ENCODE data around the gene COL6A2. TPM values are rescaled to one million over a fixed set of nuclear protein-coding genes. Genes with fewer than 3 reads are reported as not detected.

Gene COL6A2
- total RNA-seq, 1 donor from 2014 or later, result 378 TPM

- Mint-ChIP-seq H3K36me3 (ENCODE audit: low read depth, unreplicated experiment) (peaks cover 26% of the 10 kb centered on the region), H3K4me3 (ENCODE audit: unreplicated experiment) (peak overlapping the region; percentile 70), H3K9me3 (ENCODE audit: unreplicated experiment) (peaks cover 15% of the 10 kb centered on the region), H3K27ac (ENCODE audit: unreplicated experiment) (no peak overlapping the region), H3K4me1 (ENCODE audit: unreplicated experiment) (peaks cover 3% of the 10 kb centered on the region), H3K27me3 (ENCODE audit: unreplicated experiment) (peaks cover 16% of the 10 kb centered on the region)
- TF ChIP-seq CTCF (IDR thresholded peaks at IDR 0.05; ENCODE audit: unreplicated experiment), result no peak
- no peak for DNase-seq (ENCODE audit: low spot score)
These were observed 6.3 kb upstream of the COL6A2 start for GRCh38 chr21:46091631-46092025.

- TF ChIP-seq CTCF (IDR thresholded peaks at IDR 0.05; ENCODE audit: unreplicated experiment), result no peak
- H3K9me3 Mint-ChIP-seq (ENCODE audit: unreplicated experiment), result peaks cover 20% of the 10 kb centered on the region
- peak overlapping the region; percentile 15 for H3K4me3 Mint-ChIP-seq (ENCODE audit: unreplicated experiment)
- H3K36me3 Mint-ChIP-seq (ENCODE audit: low read depth, unreplicated experiment), result peaks cover 30% of the 10 kb centered on the region
- H3K27me3 Mint-ChIP-seq (ENCODE audit: unreplicated experiment), result peaks cover 19% of the 10 kb centered on the region
- no peak for DNase-seq (ENCODE audit: low spot score)
- no peak overlapping the region for H3K27ac Mint-ChIP-seq (ENCODE audit: unreplicated experiment)
- peaks cover 8% of the 10 kb centered on the region for H3K4me1 Mint-ChIP-seq (ENCODE audit: unreplicated experiment)
These were observed 5.7 kb upstream of the COL6A2 start for GRCh38 chr21:46092026-46092764.

GRCh38 chr21:46092811-46093667 lies 4.9 kb upstream of the COL6A2 start:
- H3K27me3 Mint-ChIP-seq (ENCODE audit: unreplicated experiment), result peaks cover 19% of the 10 kb centered on the region
- H3K4me1 Mint-ChIP-seq (ENCODE audit: unreplicated experiment), result peaks cover 8% of the 10 kb centered on the region
- no peak overlapping the region for H3K27ac Mint-ChIP-seq (ENCODE audit: unreplicated experiment)
- peaks cover 30% of the 10 kb centered on the region for H3K36me3 Mint-ChIP-seq (ENCODE audit: low read depth, unreplicated experiment)
- DNase-seq (ENCODE audit: low spot score), result no peak
- no peak for TF ChIP-seq CTCF (IDR thresholded peaks at IDR 0.05; ENCODE audit: unreplicated experiment)
- peaks cover 20% of the 10 kb centered on the region for H3K9me3 Mint-ChIP-seq (ENCODE audit: unreplicated experiment)
- H3K4me3 Mint-ChIP-seq (ENCODE audit: unreplicated experiment), result peak overlapping the region; percentile 15

GRCh38 chr21:46093668-46094400 lies 4.1 kb upstream of the COL6A2 start:
- TF ChIP-seq CTCF (IDR thresholded peaks at IDR 0.05; ENCODE audit: unreplicated experiment), result no peak
- Mint-ChIP-seq H3K9me3 (ENCODE audit: unreplicated experiment) (peaks cover 20% of the 10 kb centered on the region), H3K4me1 (ENCODE audit: unreplicated experiment) (peaks cover 8% of the 10 kb centered on the region), H3K36me3 (ENCODE audit: low read depth, unreplicated experiment) (peaks cover 30% of the 10 kb centered on the region), H3K4me3 (ENCODE audit: unreplicated experiment) (no peak overlapping the region), H3K27me3 (ENCODE audit: unreplicated experiment) (peaks cover 19% of the 10 kb centered on the region), H3K27ac (ENCODE audit: unreplicated experiment) (no peak overlapping the region)
- no peak for DNase-seq (ENCODE audit: low spot score)
